T-helper 1 cell treated with Interleukin-12 subunit alpha and Interleukin-12 subunit beta and Interleukin-4 antibody, amounts not matched to agents 30 μg/mL and 1 μg/mL, for 36 hours (primary cell): ENCODE measurements around the gene MYLK.
"Not testable (repeated sequence)": the region's sequence is repeated elsewhere in the genome, so short reads cannot be mapped to it uniquely, and the experiment has no call there.

Source experiments
- H3K27ac Mint-ChIP-seq: one replicate; pipeline ENCODE4 v1.8.0; 2021; ENCODE audit warnings: mild to moderate bottlenecking, mixed read lengths
- H3K27me3 Mint-ChIP-seq: one replicate; pipeline ENCODE4 v1.8.0; 2021; ENCODE audit warnings: low read depth, mixed read lengths
- H3K36me3 Mint-ChIP-seq: one replicate; pipeline ENCODE4 v1.8.0; 2021; ENCODE audit warnings: low read depth, mixed read lengths
- H3K4me1 Mint-ChIP-seq: one replicate; pipeline ENCODE4 v1.8.0; 2021; ENCODE audit warnings: low read depth, mixed read lengths
- H3K4me3 Mint-ChIP-seq: one replicate; pipeline ENCODE4 v1.8.0; 2021; ENCODE audit warnings: mild to moderate bottlenecking, moderate library complexity, mixed read lengths
- H3K9me3 Mint-ChIP-seq: one replicate; pipeline ENCODE4 v1.8.0; 2021; ENCODE audit warnings: mixed read lengths

MYLK gene

GRCh38 chr3:123705488-123706285 lies 178.4 kb downstream of the MYLK start:
- H3K9me3 Mint-ChIP-seq = no peaks in the 10 kb centered on the region
- H3K36me3 Mint-ChIP-seq = no peaks in the 10 kb centered on the region
- H3K4me3 Mint-ChIP-seq = no peak overlapping the region
- H3K27ac Mint-ChIP-seq = no peak overlapping the region
- H3K4me1 Mint-ChIP-seq = no peaks in the 10 kb centered on the region
- H3K27me3 Mint-ChIP-seq = no peaks in the 10 kb centered on the region

GRCh38 chr3:123703663-123704062 lies 180.5 kb downstream of the MYLK start:
- H3K27ac Mint-ChIP-seq = not testable (repeated sequence)

GRCh38 chr3:123702720-123703119 lies 181.4 kb downstream of the MYLK start:
- no peaks in the 10 kb centered on the region for H3K36me3 Mint-ChIP-seq
- H3K27ac Mint-ChIP-seq = no peak overlapping the region
- H3K9me3 Mint-ChIP-seq = no peaks in the 10 kb centered on the region
- no peaks in the 10 kb centered on the region for H3K27me3 Mint-ChIP-seq
- H3K4me3 Mint-ChIP-seq = no peak overlapping the region
- no peaks in the 10 kb centered on the region for H3K4me1 Mint-ChIP-seq

More at GRCh38 chr3:123703663-123704062, 180.5 kb downstream of the MYLK start:
- not testable (repeated sequence) for H3K4me3 Mint-ChIP-seq, H3K27me3 Mint-ChIP-seq, H3K9me3 Mint-ChIP-seq, H3K4me1 Mint-ChIP-seq, H3K36me3 Mint-ChIP-seq

GRCh38 chr3:123702057-123702456 lies 182.1 kb downstream of the MYLK start:
- not testable (repeated sequence) for H3K9me3 Mint-ChIP-seq, H3K4me3 Mint-ChIP-seq, H3K4me1 Mint-ChIP-seq, H3K27me3 Mint-ChIP-seq, H3K36me3 Mint-ChIP-seq, H3K27ac Mint-ChIP-seq

GRCh38 chr3:123700791-123701722 lies 183.1 kb downstream of the MYLK start:
- Mint-ChIP-seq H3K27me3 (no peaks in the 10 kb centered on the region), H3K4me1 (no peaks in the 10 kb centered on the region), H3K27ac (no peak overlapping the region), H3K36me3 (no peaks in the 10 kb centered on the region), H3K4me3 (no peak overlapping the region), H3K9me3 (no peaks in the 10 kb centered on the region)

- no peak overlapping the region for H3K27ac Mint-ChIP-seq
- H3K4me3 Mint-ChIP-seq = no peak overlapping the region
- no peaks in the 10 kb centered on the region for H3K4me1 Mint-ChIP-seq
- H3K36me3 Mint-ChIP-seq = no peaks in the 10 kb centered on the region
- H3K27me3 Mint-ChIP-seq = no peaks in the 10 kb centered on the region
- H3K9me3 Mint-ChIP-seq = no peaks in the 10 kb centered on the region
Observed at GRCh38 chr3:123698813-123699212, 185.3 kb downstream of the MYLK start.

GRCh38 chr3:123696808-123697207 lies 187.3 kb downstream of the MYLK start:
- Mint-ChIP-seq H3K27ac (no peak overlapping the region), H3K27me3 (peaks cover 4% of the 10 kb centered on the region), H3K4me1 (no peaks in the 10 kb centered on the region), H3K36me3 (no peaks in the 10 kb centered on the region), H3K4me3 (no peak overlapping the region), H3K9me3 (no peaks in the 10 kb centered on the region)

GRCh38 chr3:123695731-123696640 lies 188.1 kb downstream of the MYLK start:
- no peaks in the 10 kb centered on the region for H3K9me3 Mint-ChIP-seq
- H3K27ac Mint-ChIP-seq = no peak overlapping the region
- H3K4me1 Mint-ChIP-seq = no peaks in the 10 kb centered on the region
- H3K4me3 Mint-ChIP-seq = no peak overlapping the region
- no peaks in the 10 kb centered on the region for H3K36me3 Mint-ChIP-seq
- H3K27me3 Mint-ChIP-seq = peaks cover 4% of the 10 kb centered on the region

GRCh38 chr3:123695152-123695551 lies 189.0 kb downstream of the MYLK start:
- no peaks in the 10 kb centered on the region for H3K36me3 Mint-ChIP-seq
- H3K4me3 Mint-ChIP-seq = no peak overlapping the region
- no peak overlapping the region for H3K27ac Mint-ChIP-seq
- H3K9me3 Mint-ChIP-seq = no peaks in the 10 kb centered on the region
- peaks cover 4% of the 10 kb centered on the region for H3K27me3 Mint-ChIP-seq
- H3K4me1 Mint-ChIP-seq = no peaks in the 10 kb centered on the region

- peaks cover 4% of the 10 kb centered on the region for H3K27me3 Mint-ChIP-seq
- H3K9me3 Mint-ChIP-seq = no peaks in the 10 kb centered on the region
- no peaks in the 10 kb centered on the region for H3K4me1 Mint-ChIP-seq
- H3K4me3 Mint-ChIP-seq = no peak overlapping the region
- H3K36me3 Mint-ChIP-seq = no peaks in the 10 kb centered on the region
- H3K27ac Mint-ChIP-seq = no peak overlapping the region
Observed at GRCh38 chr3:123694366-123695087, 189.6 kb downstream of the MYLK start.

GRCh38 chr3:123693584-123694190 lies 190.4 kb downstream of the MYLK start:
- Mint-ChIP-seq H3K36me3 (no peaks in the 10 kb centered on the region), H3K9me3 (no peaks in the 10 kb centered on the region), H3K27ac (no peak overlapping the region), H3K27me3 (peaks cover 4% of the 10 kb centered on the region), H3K4me3 (no peak overlapping the region), H3K4me1 (no peaks in the 10 kb centered on the region)

- H3K36me3 Mint-ChIP-seq = no peaks in the 10 kb centered on the region
- no peak overlapping the region for H3K4me3 Mint-ChIP-seq
- H3K4me1 Mint-ChIP-seq = no peaks in the 10 kb centered on the region
- no peak overlapping the region for H3K27ac Mint-ChIP-seq
- H3K9me3 Mint-ChIP-seq = no peaks in the 10 kb centered on the region
- H3K27me3 Mint-ChIP-seq = peaks cover 4% of the 10 kb centered on the region
Observed at GRCh38 chr3:123692671-123693070, 191.5 kb downstream of the MYLK start.

GRCh38 chr3:123692041-123692440 lies 192.1 kb downstream of the MYLK start:
- no peaks in the 10 kb centered on the region for H3K9me3 Mint-ChIP-seq
- peaks cover 4% of the 10 kb centered on the region for H3K27me3 Mint-ChIP-seq
- H3K4me1 Mint-ChIP-seq = no peaks in the 10 kb centered on the region
- no peaks in the 10 kb centered on the region for H3K36me3 Mint-ChIP-seq
- no peak overlapping the region for H3K27ac Mint-ChIP-seq
- H3K4me3 Mint-ChIP-seq = no peak overlapping the region
